DOHH2 (cell line): ENCODE data around the gene TMEM147.

Source experiments
- H3F3A ChIP-seq: fragments of 200-600 bp; sonication (generic), shearing (Covaris generic); 2 replicates; pipeline ENCODE4 v1.6.0; 2016; ENCODE audit warnings: antibody characterized with exemption, mild to moderate bottlenecking; ENCODE audit not compliant: control insufficient read depth, insufficient read depth
- H3K27ac ChIP-seq: fragments of 200-600 bp; sonication (generic); 2 replicates; pipeline ENCODE4 v1.5.1; 2014; ENCODE audit warnings: low read depth, mild to moderate bottlenecking, low read length, moderate library complexity
- H3K27me3 ChIP-seq: fragments of 200-600 bp; sonication (generic); 2 replicates; pipeline ENCODE4 v1.6.1; 2014; ENCODE audit warnings: mild to moderate bottlenecking, low read length, mixed read lengths; ENCODE audit not compliant: control insufficient read depth
- H3K36me3 ChIP-seq: fragments of 200-600 bp; sonication (generic); 2 replicates; pipeline ENCODE4 v1.6.1; 2014; ENCODE audit warnings: mild to moderate bottlenecking, low read length, moderate library complexity, mixed read lengths; ENCODE audit not compliant: control insufficient read depth
- H3K4me1 ChIP-seq: fragments of 200-600 bp; sonication (generic); 2 replicates; pipeline ENCODE4 v1.6.1; 2014; ENCODE audit warnings: mild to moderate bottlenecking, low read length, mixed read lengths; ENCODE audit not compliant: control insufficient read depth
- H3K4me2 ChIP-seq: fragments of 200-600 bp; sonication (generic); 2 replicates; pipeline ENCODE4 v1.6.0; 2014; ENCODE audit warnings: mild to moderate bottlenecking, low read length, moderate library complexity
- H3K4me3 ChIP-seq: fragments of 200-600 bp; sonication (generic); 2 replicates; pipeline ENCODE4 v1.5.1; 2014; ENCODE audit warnings: mild to moderate bottlenecking, low read length, mixed read lengths
- H3K79me2 ChIP-seq: fragments of 200-600 bp; sonication (generic); 2 replicates; pipeline ENCODE4 v1.6.1; 2014; ENCODE audit warnings: mild to moderate bottlenecking, low read length, mixed read lengths; ENCODE audit not compliant: control insufficient read depth
- H3K9me2 ChIP-seq: fragments of 200-600 bp; sonication (generic); replicated peaks from 2 replicates; pipeline ENCODE4 v1.6.1; 2014; ENCODE audit warnings: mild to moderate bottlenecking, low read length, mixed read lengths; ENCODE audit not compliant: control insufficient read depth
- H3K9me3 ChIP-seq: fragments of 200-600 bp; sonication (generic); 2 replicates; pipeline ENCODE4 v1.6.1; 2014; ENCODE audit warnings: antibody characterized with exemption, low read length, mixed read lengths; ENCODE audit not compliant: control insufficient read depth, insufficient read depth
- H4K20me1 ChIP-seq: fragments of 200-600 bp; sonication (generic); 2 replicates; pipeline ENCODE4 v1.6.0; 2014; ENCODE audit warnings: low read depth, mild to moderate bottlenecking, antibody characterized with exemption, low read length, moderate library complexity; ENCODE audit not compliant: control insufficient read depth, insufficient read depth
- CTCF ChIP-seq: fragments of 200-600 bp; sonication (generic); IDR thresholded peaks from one replicate; pipeline ENCODE4 v1.5.1; 2014; ENCODE audit warnings: antibody characterized with exemption, mild to moderate bottlenecking, low read depth, low read length; ENCODE audit not compliant: poor library complexity, severe bottlenecking
- EZH2phosphoT487 ChIP-seq: fragments of 200-600 bp; sonication (generic); IDR thresholded peaks from 2 replicates; pipeline ENCODE4 v1.6.1; 2017; ENCODE audit warnings: borderline replicate concordance, mild to moderate bottlenecking, antibody characterized with exemption, low read length, moderate library complexity, mixed read lengths

Gene TMEM147

DNA sequence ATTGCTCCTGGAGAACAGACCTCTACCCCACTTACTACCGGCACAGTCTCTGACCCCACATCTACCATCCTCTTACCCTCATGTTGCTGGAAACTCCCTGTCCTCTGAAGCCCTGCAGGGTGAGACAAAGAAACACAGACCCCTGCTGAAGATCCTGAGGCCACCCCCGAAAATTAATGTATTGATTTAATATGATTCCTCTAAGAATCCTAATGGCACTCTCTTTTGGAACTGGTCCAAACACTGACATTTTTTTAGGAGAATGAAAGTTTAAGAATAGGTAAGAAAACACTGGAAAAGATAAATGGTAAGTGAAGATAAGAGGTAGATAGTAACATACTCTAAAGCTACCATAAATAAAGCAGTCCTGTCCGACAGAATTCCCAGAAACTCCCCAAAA, 37.3 kb upstream of the TMEM147 start:
- Histone ChIP-seq H3K4me1 (peaks cover 44% of the 10 kb centered on the region), H3K27me3 (peaks cover 36% of the 10 kb centered on the region), H3K27ac (no peak overlapping the region), H4K20me1 (no peaks in the 10 kb centered on the region), H3K4me3 (peak overlapping the region; percentile 75), H3K79me2 (peaks cover 10% of the 10 kb centered on the region), H3K9me2 (no peaks in the 10 kb centered on the region), H3K9me3 (no peaks in the 10 kb centered on the region), H3K4me2 (peak overlapping the region; percentile 54), H3F3A (no peaks in the 10 kb centered on the region), H3K36me3 (no peaks in the 10 kb centered on the region)
- TF ChIP-seq EZH2phosphoT487 (no peak; the same call in 1 of the 2 replicates), CTCF (no peak)

DNA sequence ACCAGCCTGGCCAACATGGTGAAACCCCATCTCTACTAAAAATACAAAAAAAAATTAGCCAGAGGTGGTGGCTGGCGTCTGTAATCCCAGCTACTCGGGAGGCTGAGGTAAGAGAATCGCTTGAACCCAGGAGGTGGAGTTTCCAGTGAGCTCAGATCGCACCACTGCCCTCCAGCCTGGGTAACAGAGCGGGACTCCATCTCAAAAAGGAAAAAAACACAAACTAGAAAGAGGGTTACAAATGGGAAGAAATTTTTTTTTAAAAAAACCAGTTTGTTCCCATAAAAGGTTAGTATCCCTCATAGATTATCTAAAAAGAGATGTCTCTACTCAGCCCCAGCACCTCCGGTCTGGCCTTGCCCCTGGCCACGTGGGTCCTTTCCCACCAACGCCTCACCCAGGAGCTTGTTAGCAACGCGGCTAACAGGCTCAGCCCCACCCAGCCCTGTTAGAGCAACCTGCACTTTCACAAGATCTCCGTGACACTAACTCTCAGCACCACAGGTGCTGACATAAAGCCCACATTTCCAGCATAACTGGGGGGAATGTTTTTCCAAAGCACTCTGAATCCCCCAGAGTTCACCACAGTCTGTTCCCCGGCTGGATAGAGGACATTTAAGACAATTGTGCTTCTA, 36.3 kb upstream of the TMEM147 start:
- peak overlapping the region; percentile 75 for H3K4me3 ChIP-seq
- H3K9me2 ChIP-seq, result no peaks in the 10 kb centered on the region
- no peaks in the 10 kb centered on the region for H3K36me3 ChIP-seq
- H3F3A ChIP-seq, result no peaks in the 10 kb centered on the region
- H3K27me3 ChIP-seq, result peaks cover 38% of the 10 kb centered on the region
- peak overlapping the region; percentile 45 for H3K27ac ChIP-seq
- TF ChIP-seq CTCF, result no peak
- TF ChIP-seq EZH2phosphoT487, result 0 out of 2 replicates have a peak, but pooled peaks have one; percentile 19
- H3K4me1 ChIP-seq, result peaks cover 38% of the 10 kb centered on the region
- no peaks in the 10 kb centered on the region for H3K9me3 ChIP-seq
- H4K20me1 ChIP-seq, result no peaks in the 10 kb centered on the region
- peaks cover 10% of the 10 kb centered on the region for H3K79me2 ChIP-seq
- H3K4me2 ChIP-seq, result peak overlapping the region; percentile 54

DNA sequence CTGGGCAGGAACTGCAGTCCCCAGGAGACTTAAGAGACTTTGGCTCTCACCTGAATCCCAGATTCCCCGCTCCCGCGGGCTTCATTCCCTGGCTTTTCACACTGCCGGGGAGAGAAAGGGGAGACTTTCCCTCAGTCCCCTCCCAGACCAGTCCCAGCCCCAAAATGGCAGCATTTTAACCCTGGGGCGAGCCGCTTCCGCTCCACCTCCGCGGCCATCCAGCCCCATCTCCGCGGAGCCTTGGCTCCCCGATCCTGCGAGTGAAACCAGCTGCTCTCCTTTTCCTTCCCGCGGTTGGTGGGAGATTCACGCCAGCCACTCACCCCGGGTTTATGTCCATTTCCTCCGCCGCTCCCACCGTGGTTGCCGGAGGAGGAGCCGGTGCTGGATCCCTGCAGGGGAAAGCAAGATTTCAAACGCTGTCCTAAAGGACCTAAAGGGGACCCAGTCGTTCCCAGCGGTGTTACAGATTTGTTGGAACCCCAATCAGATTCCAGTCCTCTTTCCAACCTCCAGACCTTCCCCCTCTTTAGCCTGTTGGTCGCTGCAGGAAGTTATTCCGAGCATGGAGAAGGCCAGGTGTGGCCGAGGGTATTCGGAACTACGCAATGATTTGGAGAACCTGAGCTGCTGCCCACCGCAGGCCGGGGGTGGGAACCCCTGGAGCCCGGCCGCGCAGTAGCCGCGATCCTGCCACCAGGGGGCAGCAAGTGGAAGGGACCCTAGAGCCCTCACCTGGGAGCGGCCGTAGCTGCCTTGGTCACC, 35.4 kb upstream of the TMEM147 start:
- Histone ChIP-seq H3K27ac (peak overlapping the region; percentile 45), H3F3A (no peaks in the 10 kb centered on the region)

More for the DNA sequence above, 35.4 kb upstream of the TMEM147 start:
- H3K4me3 ChIP-seq, result peak overlapping the region; percentile 75
- no peaks in the 10 kb centered on the region for H3K36me3 ChIP-seq
- no peaks in the 10 kb centered on the region for H4K20me1 ChIP-seq
- no peaks in the 10 kb centered on the region for H3K9me2 ChIP-seq
- peaks cover 40% of the 10 kb centered on the region for H3K27me3 ChIP-seq
- peaks cover 10% of the 10 kb centered on the region for H3K79me2 ChIP-seq
- H3K9me3 ChIP-seq, result no peaks in the 10 kb centered on the region
- H3K4me1 ChIP-seq, result peaks cover 32% of the 10 kb centered on the region
- TF ChIP-seq EZH2phosphoT487 (peak; percentile 74; the same call in 1 of the 2 replicates), CTCF (peak; percentile 96)
- H3K4me2 ChIP-seq, result peak overlapping the region; percentile 54
